Sigmoid colon (tissue), 4 donors: ENCODE data around the gene ZDHHC9.

Source experiments
- EP300 ChIP-seq, 4 donors: sonication (generic); formaldehyde crosslinking; IDR thresholded peaks; one replicate each; pipeline ENCODE4 v1.6.1; 2017; ENCODE audit warnings: antibody characterized with exemption in 4 of 4
- POLR2A ChIP-seq, 2 donors: fragments of 450-650 bp; IDR thresholded peaks; one replicate each; pipeline ENCODE4 v1.6.1; 2016; ENCODE audit warnings: antibody characterized with exemption in 2 of 2, mild to moderate bottlenecking in 2 of 2, moderate library complexity in 2 of 2
- POLR2AphosphoS5 ChIP-seq, 4 donors: sonication (generic); formaldehyde crosslinking; IDR thresholded peaks; one replicate each; pipeline ENCODE4 v1.6.1; 2017; ENCODE audit warnings: antibody characterized with exemption in 4 of 4
- TF ChIP-seq, protein P1 (sequence below), 4 experiments: fragments of 450-650 bp in 3 of 4; fragments of 200-600 bp in 1 of 4; IDR thresholded peaks; one replicate each; pipeline ENCODE4 v1.5.1; 2016 to 2019; ENCODE audit warnings: antibody characterized with exemption in 4 of 4, mild to moderate bottlenecking in 3 of 4, moderate library complexity in 2 of 4

DNA sequence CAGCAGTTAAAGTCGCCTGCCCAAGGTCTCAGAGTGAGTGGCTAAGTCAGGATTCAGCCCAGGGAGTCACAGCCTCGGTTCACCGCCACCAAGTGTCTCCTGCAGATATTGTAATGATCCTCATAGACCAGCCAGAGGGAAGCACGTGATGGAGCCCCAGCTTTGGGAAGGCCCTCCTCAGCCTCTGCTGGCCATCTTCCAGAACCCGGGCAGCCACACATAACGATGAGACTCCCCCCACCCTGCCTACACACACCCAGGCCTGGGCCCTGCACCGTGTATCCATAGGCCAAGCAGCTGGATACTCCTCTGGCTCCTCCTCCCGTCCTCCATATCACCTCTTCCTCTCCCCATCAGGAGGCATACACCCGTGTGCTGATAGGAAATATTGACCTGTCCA lies 83.5 kb downstream of the ZDHHC9 start:
- TF ChIP-seq, protein P1, sequence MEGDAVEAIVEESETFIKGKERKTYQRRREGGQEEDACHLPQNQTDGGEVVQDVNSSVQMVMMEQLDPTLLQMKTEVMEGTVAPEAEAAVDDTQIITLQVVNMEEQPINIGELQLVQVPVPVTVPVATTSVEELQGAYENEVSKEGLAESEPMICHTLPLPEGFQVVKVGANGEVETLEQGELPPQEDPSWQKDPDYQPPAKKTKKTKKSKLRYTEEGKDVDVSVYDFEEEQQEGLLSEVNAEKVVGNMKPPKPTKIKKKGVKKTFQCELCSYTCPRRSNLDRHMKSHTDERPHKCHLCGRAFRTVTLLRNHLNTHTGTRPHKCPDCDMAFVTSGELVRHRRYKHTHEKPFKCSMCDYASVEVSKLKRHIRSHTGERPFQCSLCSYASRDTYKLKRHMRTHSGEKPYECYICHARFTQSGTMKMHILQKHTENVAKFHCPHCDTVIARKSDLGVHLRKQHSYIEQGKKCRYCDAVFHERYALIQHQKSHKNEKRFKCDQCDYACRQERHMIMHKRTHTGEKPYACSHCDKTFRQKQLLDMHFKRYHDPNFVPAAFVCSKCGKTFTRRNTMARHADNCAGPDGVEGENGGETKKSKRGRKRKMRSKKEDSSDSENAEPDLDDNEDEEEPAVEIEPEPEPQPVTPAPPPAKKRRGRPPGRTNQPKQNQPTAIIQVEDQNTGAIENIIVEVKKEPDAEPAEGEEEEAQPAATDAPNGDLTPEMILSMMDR (IDR thresholded peaks at IDR 0.05): no peak
- no peak for TF ChIP-seq POLR2A (IDR thresholded peaks at IDR 0.05)
- no peak for TF ChIP-seq POLR2AphosphoS5 (IDR thresholded peaks at IDR 0.05)
- no peak for TF ChIP-seq EP300 (IDR thresholded peaks at IDR 0.05)
